Ammon's horn (tissue), 1 donor: Measurements from ENCODE around the gene ZNF614.
"Not testable (repeated sequence)": the region's sequence is repeated elsewhere in the genome, so short reads cannot be mapped to it uniquely, and the experiment has no call there.

Experiments used
- DNase-seq: peaks from one replicate; pipeline ENCODE4 v3.0.0-alpha.2; 2016; ENCODE audit warnings: low spot score

The ZNF614 gene

DNA sequence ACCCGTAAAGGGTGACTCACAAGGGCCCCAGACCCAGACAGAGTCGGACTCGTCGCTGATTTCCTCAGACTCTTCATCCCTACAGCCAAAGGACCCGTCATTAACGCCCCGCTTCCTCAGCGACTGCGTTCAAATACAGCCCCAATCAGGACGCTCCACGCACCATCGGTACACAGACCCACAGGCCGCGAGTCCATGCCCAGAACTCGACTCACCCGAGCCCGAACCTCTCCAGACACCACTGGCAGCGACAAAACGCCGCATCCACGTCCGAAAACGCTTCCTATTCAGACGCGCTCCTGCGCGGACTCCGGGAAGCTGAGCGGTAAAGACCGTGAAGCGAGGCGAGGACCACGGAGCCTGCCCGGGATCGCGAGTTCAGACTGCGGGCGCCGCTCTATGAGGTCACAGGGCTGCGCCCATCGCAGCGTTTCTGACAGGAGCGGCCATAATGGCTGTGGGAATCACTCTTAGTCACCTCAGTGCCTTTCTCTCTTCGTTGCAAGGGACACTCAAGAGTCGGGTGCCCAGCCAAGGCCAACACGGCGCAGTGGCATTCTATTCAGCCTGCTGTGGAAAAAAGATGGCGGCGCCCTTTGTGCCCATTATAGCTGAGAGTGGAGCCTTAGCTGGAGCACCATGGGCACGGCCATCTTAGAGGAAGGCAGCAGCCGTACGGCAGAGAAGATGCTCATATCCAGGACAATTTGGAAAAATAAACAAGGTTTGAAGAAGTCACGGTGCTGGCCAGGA, at the start of gene ZNF614:
ZNF614 (minus strand) TSS at position 353 of the 753 bp plus-strand sequence. CDS start 2,634 bp downstream, outside the sequence.
- DNase-seq: peak; percentile 90

DNA sequence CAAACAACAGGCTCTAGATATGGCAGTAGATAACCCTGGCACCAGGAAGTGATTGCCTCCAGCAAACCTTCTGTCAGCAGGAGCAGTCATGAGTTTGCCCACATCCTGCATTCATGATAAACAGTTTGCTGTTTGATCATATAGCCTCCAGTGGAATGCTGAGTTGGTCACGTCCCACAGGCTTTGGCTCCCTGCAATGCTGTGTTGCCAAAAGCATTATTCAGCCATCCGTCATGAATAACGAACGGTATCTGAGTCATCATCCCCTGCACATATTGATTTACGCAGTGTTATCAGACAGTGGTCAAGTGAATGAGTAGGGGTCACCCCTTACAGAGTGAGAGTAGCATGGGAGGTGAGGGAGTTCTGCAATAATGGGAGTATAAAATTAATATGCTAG, 42.3 kb upstream of the ZNF614 start:
- no peak for DNase-seq

DNA sequence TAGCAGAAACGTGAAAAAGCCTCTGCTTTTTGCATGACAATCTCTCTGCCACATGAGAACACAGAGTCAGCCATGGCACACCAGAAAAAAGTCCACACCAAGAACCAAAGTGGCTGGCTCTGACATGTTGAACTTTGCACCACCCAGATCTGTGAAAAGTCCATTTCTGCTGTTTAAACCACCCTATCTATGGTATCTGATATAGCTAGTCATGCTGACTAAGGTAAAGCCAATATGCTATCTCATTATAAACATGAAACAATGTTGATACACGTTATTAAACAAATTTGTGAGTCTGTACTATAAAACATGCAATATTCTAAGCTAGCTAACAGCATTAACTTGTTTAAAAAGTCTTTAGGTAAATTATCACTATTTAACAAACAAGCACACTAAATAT, 41.5 kb upstream of the ZNF614 start:
- DNase-seq: no peak

DNA sequence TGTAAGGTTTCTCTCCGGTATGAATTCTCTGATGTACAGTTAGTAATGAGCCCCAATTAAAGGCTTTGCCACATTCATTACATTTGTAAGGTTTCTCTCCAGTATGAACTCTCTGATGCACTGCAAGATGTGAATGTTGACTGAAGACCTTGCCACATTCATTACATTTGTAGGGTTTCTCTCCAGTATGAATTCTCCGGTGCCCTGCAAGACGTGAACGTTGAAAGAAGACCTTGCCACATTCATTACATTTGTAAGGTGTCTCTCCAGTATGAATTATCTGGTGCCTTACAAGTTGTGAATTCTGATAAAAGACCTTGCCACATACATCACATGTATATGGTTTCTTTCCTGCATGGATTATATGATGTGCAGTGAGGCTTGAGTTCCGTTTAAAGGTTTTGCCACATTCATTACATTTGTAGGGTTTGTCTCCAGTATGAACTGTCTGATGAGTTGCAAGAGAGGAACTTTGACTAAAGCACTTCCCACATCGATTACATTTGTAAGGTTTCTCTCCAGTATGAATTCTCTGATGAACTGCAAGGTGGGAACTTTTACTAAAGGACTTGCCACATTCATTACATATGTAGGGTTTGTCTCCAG, 38.2 kb upstream of the ZNF614 start:
- DNase-seq: no peak

DNA sequence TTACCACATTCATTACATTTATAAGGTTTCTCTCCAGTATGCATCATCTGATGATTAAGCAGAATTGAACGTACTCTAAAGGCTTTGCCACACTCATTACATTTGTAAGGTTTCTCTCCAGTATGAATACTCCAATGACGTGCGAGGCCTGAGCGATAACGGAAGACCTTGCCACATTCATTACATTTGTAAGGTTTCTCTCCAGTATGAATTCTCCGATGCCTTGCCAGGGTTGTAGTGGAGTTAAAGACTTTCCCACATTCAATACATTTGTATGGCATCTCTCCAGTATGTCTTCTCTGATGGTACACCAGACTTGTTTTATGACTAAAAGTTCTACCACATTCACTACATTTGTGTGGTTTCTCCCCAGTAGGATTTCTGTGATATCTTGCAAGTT, 37.2 kb upstream of the ZNF614 start:
- DNase-seq: no peak

DNA sequence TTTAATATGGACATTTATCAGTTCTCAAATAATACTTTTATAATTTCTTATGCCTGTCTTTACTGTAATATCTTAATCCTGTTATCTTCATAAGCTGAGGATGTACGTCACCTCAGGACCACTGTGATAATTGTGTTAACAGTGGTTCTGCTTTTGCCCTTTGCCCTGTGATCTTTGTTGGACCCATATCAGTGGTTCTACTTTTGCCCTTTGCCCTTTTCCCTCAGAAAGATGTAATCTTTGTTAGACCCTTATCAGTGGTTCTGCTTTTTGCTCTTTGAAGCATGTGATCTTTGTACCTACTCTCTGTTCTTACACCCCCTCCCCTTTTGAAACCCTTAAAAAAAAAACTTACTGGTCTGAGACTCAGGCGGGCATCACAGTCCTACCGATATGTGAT, 28.3 kb upstream of the ZNF614 start:
- not testable (repeated sequence) for DNase-seq

DNA sequence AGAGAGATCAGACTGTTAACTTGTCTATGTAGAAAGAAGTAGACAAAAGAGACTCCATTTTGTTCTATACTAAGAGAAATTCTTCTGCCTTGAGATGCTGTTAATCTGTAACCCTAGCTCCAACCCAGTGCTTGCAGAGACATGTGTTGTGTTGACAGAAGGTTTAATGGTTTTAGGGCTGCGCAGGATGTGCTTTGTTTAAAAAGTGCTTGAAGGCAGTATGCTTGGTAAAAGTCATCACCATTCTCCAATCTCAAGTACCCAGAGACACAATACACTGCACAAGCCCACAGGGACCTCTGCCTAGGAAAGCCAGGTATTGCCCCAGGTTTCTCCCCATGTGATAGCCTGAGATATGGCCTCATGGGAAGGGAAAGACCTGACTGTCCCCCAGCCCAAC, 23.6 kb upstream of the ZNF614 start:
- DNase-seq: not testable (repeated sequence)

DNA sequence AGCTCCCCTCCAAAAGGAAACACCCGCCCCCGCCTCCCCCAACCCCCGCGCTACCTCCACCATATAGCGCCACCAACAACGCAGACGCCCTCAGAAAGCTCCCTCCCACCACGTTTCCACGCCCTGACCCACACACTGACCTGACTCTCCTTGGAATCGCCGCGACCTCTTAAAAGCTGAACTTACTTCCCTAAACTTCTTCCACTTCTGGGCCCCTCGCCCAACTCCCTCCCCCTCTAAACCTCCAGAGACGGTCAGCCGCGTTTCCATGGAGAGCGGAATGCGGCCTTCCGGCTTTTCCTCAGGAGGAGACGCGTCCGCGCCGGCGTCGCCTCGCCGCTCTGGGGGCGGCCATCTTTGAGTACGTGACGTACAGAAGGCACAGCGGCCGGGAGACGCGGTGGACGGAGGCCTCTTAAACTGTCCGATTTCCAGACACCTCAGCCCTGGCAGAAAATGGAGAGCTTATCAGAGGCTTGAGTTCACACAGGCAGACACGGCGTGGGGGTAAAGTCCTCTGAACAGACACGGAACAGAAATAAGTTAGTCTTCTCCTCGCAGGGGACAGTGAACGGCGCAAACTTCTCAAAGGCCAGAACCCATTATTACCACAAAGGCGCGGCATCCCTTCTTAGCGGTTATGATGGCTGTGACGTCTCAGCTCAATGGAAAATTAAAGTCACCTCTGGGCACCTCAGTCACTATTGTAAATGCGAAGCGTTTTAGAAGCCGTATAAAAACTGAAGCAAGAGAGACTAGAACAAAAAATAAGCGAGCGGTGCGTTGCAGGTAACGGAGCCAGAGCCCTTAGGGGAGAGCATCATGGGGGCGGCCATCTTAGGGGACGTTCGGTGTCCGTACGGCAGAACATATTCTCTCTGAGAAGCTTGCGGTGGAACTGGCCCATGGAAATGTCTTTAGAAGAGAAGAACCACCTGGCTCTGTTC, 20.6 kb upstream of the ZNF614 start, which contains the start of gene ZNF432:
ZNF432 (minus strand) TSS at position 284 of the 947 bp plus-strand sequence. CDS start 1,970 bp downstream, outside the sequence.
- DNase-seq: peak; percentile 96

DNA sequence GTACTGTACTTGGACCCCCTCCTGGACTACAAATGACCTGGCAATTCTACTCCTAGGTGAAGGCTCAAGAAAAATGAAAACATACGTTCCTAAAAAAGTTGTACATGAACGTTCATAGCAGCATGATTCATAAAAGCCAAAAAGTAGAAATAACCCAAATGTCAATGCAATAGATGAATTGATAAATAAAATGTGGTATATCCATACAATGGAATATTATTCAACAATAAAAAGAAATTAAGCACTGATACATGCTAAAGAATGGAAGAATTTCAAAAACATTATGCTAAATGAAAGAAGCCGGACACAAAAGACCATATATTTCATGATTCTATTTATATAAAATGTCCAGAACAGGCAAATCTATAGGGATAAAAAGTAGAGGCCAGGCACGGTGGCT, 11.0 kb upstream of the ZNF614 start:
- no peak for DNase-seq

DNA sequence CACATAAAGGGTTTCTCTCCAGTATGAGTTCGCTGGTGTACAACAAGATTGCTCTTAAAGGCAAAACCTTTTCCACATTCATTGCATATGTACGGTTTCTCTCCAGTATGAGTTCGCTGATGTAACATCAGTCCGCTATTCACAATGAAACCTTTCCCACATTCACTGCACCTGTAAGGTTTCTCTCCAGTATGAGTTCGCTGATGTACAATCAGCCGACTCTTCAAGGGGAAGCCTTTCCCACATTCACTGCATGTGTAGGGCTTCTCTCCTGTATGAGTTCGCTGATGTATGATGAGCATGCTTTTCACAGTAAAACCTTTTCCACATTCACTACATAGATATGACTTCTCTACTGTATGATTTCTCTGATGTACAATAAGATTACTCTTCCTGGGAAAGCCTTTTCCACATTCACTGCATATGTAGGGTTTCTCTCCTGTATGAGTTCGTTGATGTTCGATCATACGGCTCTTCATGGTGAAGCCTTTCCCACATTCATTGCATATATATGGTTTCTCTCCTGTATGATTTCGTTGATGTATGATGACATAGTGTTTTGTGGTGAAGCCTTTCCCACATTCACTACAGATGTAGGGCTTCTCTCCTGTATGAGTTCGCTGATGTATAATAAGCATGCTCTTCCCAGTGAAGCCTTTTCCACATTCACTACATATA, 6.0 kb upstream of the ZNF614 start:
- no peak for DNase-seq

DNA sequence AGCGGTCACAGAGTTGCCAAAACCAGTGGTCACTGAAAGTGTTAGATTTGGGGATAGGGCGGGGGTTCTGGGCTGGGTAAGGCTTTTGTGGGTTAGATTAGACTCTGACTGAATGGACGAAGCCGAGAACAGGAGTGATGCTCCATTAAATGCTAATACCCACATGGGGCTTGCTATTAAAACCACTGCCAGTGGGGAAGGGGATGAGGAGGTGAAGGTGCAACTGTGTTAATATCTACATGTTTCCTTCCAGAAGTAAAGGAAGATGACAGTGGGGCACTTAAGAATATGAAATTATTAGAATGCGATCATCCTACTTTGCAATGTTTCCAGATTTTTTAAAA, 573 bp upstream of the ZNF614 start:
- no peak for DNase-seq

DNA sequence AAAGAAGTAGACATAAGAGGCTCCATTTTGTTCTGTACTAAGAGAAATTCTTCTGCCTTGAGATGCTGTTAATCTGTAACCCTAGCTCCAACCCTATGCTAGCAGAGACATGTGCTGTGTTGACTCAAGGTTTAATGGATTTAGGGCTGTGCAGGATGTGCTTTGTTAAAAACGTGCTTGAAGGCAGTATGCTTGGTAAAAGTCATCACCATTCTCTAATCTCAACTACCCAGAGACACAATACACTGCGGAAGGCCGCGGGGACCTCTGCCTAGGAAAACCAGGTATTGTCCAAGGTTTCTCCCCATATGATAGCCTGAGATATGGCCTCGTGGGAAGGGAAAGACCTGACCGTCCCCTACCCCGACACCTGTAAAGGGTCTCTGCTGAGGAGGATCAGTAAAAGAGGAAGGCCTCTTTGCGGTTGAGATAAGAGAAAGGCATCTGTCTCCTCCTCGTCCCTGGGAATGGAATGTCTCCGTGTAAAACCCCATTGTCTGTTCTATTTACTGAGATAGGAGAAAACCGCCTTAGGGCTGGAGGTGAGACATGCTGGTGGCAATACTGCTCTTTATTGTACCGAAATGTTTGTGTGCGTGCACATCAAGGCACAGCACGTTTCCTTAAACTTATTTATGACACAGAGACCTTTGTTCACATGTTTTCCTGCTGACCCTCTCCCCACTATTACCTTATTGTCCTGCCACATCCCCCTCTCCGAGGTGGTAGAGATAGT, 1.8 kb downstream of the ZNF614 start:
- DNase-seq: not testable (repeated sequence)

DNA sequence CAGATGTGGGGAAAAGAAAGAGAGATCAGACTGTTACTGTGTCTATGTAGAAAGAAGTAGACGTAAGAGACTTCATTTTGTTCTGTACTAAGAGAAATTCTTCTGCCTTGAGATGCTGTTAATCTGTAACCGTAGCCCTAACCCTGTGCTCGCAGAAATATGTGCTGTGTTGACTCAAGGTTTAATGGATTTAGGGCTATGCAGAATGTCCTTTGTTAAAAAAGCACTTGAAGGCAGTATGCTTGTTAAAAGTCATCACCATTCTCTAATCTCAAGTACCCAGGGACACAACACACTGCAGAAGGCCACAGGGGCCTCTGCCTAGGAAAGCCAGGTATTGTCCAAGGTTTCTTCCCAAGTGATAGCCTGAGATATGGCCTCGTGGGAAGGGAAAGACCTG, 3.7 kb downstream of the ZNF614 start:
- DNase-seq: not testable (repeated sequence)

DNA sequence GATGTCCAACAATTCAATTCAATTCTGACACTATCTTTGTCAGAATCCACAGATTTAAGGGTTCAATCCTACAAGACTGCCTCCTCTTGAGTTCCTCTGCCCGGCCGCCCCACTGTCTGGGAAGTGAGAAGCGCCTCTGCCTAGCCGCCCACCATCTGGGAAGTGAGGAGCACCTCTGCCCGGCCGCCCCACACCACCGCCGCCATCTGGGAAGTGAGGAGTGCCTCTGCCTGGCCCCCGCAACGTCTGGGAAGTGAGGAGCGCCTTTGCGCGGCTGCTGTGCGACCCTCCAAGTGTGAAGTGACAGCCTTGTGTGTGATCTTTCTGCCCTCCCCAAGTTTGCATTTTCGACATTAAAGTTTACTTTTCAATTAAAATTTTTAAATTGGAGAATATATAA, 6.0 kb downstream of the ZNF614 start:
- no peak for DNase-seq

DNA sequence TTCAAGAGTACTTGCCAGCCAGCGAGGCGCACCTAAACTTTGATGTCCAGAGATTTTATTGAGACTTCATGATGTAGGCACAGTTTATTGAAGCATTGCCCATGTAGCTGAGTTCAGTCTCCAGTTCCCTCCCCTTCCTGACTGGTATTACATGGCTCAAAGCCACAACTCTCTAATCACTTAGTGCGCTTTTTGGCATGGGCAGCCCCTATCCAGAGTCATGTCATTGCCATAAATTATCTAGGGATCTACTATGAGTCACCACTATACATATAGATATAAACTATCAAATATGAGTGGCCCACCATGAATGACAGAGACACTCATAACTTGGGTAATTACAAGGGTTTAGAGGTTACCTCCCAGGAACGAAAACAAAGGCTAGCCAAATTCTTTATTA, 7.7 kb downstream of the ZNF614 start:
- DNase-seq: no peak

DNA sequence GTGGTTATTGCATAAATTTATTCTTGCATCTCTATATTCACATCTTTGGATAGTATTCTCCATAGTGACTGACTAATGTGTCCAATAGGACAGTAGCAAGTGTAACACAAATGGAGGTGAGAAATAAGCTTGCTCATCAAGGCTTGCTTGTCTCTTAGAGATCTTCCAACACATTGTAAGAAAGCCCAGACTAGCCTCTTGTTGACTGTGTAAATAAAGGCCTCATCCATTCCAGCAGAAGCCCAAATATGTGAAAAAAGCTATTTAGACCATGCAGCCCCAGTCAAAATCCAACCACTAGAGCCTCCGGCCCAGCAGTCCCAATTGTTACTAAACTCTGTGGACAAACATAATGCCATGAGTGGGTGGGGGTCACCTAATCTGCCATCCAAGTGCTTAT, 17.5 kb downstream of the ZNF614 start:
- DNase-seq: no peak

DNA sequence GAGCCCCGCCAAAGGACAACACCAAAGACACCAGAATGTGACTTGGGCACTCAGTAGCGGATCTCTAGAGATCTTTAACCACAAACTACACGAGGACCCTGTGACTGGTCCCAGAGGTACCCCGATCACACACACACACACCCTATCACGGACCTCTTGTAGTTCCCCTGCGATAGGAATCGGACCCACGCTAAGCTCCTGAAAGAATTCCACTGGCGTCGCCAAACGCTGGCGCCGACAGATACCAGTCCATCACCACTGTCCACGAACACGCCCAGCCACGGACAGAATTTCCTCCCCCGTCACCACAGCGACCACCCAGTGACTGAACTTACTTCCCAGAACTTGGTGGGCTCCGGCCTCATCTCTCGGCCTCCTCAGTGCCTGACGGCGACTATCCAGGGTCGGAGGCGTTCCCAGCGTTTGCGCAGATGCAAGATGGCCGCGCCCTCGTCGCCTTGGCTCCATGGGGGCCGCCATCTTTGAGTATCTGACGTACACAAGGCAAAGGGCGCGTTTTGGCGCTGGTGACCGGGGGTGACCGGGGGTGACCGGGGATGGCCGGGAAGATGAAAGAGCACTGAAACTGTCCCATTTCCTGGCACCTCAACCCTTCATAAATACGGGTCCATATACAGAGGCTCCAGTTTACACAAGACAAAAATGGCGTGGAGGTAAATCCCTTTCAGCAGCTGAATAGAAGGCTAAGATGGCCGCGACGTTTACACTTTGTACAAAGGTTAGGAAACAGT, 20.2 kb downstream of the ZNF614 start, which contains the start of gene ZNF615:
ZNF615 (minus strand) TSS at position 406 of the 752 bp plus-strand sequence. CDS start 4,500 bp downstream, outside the sequence.
- DNase-seq: peak; percentile 97

DNA sequence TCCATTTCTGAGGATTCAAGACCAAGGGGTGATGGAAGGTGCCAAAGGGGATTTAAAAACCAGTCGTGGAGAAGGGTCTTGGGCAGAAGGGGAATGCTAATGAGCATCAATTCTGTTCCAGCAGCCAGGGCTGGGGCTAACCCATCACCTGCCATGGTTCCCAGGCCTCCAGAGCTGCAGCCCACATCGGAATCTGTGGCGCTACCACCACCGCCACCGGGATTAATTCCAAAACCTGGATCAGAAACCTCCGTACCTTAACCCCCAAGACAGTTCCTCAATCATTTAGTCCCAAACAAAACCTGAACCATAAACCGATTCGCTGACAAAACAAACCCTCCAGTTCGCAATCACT, 20.8 kb downstream of the ZNF614 start:
- DNase-seq: no peak

DNA sequence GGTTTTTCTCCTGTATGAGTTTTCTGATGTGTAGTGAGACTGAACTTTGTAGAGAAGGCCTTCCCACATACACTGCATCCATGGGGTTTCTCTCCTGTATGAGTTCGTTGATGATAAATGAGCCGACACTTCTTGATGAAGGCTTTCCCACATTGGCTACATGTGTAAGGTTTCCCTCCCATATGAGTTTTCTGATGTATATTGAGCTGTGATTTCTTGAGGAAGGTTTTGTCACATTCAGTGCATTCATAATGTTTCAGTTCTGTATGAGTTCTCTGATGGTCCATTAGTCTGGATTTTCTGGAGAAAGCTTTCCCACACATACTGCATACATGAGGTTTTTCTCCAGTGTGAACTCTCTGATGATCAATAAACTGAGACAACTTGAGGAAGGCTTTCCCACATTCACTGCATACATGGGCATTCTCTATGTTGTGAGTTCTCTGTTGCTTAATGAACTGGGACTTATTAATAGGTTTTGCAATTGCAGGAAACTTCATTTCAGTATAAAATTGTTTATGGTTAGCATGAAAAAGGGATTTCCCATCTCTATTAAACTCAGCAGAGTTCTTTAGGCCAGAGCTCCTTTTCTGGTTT, 34.0 kb downstream of the ZNF614 start:
- no peak for DNase-seq

DNA sequence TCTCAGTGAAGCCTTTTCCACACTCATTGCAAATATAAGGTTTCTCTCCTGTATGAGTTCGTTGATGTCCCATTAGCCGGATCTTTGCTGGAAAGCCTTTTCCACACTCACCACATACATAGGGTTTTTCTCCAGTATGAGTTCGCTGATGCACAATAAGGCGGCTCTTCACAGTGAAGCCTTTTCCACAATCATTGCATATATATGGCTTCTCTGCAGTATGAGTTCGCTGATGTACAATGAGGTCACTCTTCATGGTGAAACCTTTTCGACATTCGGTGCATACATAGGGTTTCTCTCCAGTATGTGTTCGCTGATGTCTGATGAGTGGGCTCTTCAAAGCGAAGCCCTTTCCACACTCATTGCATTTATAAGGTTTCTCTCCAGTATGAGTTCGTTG, 34.8 kb downstream of the ZNF614 start:
- DNase-seq: no peak
